Measurements from ENCODE around the gene KIAA0513.

The KIAA0513 gene

DNA sequence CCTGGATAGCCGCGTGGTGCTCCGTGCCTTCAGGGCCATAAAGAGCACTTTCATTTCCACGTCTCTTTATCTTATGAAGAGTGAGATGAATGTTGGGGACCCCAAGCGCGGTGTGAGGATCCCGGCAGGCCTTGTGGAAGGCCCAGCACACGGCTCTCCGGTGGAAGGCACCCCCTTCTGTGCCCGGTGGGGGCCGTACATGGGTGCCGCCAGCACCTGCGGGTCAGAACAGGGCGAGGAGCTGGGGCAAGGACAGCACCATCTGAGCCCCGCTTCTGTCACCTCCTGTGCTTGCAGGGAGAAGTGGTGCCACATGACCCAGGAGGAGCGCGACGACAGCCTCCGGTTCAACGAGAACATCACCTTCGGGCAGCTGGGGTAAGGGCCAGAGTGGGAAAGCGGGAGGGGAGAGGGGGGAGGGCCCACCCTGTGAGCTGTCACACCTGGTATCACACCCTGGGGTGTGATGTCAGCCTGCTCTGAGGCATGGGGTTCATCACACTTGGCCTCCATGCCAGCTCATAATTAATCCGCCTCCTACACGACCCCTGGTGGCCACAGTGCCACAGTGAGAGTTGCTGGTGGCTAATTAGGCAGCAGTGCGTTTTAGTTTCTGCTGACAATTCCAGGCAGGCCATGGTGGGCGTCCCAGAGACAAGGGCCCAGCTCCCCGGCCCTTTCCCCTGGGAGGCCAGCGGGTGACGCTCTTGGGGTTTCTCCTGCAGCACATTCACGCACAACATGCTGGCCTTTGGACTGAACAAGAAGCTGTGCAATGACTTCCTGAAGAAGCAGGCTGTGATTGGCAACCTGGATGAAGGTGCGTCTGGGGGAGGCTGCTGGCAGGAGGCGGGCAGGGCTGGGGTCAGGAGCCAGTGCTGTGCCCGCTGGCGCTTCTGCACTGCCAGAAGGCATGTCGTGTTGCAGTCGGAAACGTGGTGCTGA is 59.0 kb downstream of the KIAA0513 start:
- TF ChIP-seq, protein P1, sequence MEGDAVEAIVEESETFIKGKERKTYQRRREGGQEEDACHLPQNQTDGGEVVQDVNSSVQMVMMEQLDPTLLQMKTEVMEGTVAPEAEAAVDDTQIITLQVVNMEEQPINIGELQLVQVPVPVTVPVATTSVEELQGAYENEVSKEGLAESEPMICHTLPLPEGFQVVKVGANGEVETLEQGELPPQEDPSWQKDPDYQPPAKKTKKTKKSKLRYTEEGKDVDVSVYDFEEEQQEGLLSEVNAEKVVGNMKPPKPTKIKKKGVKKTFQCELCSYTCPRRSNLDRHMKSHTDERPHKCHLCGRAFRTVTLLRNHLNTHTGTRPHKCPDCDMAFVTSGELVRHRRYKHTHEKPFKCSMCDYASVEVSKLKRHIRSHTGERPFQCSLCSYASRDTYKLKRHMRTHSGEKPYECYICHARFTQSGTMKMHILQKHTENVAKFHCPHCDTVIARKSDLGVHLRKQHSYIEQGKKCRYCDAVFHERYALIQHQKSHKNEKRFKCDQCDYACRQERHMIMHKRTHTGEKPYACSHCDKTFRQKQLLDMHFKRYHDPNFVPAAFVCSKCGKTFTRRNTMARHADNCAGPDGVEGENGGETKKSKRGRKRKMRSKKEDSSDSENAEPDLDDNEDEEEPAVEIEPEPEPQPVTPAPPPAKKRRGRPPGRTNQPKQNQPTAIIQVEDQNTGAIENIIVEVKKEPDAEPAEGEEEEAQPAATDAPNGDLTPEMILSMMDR (IDR thresholded peaks at IDR 0.05), result peak; percentile 42
- H3K9me3 ChIP-seq, result no peaks in the 10 kb centered on the region
- H3K27me3 ChIP-seq, result peaks cover 14% of the 10 kb centered on the region
- peaks cover 18 to 19% of the 10 kb centered on the region in 2 experiments for H3K4me1 ChIP-seq (ENCODE audit: control insufficient read depth in 1 of 2, insufficient read depth in 1 of 2, low read depth in 1 of 2, low read length in 1 of 2)
- H3K27ac ChIP-seq, result peak overlapping the region; percentile 27
- H3K36me3 ChIP-seq, result peaks cover 94% of the 10 kb centered on the region
- no peak overlapping the region for H3K4me3 ChIP-seq (ENCODE audit: low read depth in 1 of 2, low read length in 1 of 2)

DNA sequence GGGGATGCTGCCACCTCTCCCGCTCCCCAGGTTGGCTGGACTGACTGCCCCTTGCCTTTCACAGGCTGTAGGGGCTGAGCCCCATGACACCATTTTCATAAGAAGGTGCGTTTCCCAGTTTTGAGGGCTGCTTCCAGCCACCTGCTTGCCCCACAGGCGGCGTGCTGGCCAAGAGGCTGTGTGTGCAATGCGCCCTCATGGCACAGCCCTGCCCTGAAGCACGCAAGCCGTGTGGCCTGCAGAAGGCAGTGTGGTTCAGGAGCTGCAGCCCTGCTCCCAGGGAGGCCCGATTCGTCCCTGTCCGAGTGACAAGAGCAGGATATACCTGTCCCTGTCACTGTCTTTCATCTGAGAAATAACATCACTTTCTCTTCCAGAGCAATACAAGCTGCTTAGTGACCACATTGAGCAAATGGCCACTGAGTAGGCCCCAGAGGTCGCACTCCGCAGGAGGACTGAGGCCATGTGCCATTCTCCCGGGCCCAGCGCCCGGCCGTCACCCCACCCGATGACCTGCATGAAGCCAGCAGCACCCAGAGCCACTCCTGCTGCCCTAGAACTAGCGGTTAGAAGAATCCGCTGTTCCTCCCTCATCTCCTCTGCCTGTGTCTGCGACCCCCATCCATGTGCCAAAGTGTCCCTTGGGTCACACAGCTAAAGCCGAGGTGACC is 60.4 kb downstream of the KIAA0513 start:
- Histone ChIP-seq H3K27ac (no peak overlapping the region), H3K27me3 (no peaks in the 10 kb centered on the region), H3K4me1 (ENCODE audit: control insufficient read depth in 1 of 2, insufficient read depth in 1 of 2, low read depth in 1 of 2, low read length in 1 of 2) (peaks cover 5 to 11% of the 10 kb centered on the region in 2 experiments), H3K36me3 (peaks cover 80% of the 10 kb centered on the region), H3K4me3 (ENCODE audit: low read depth in 1 of 2, low read length in 1 of 2) (no peak overlapping the region), H3K9me3 (no peaks in the 10 kb centered on the region)
- TF ChIP-seq, protein P1 (IDR thresholded peaks at IDR 0.05), result no peak

- Histone ChIP-seq H3K4me1 (ENCODE audit: control insufficient read depth in 1 of 2, insufficient read depth in 1 of 2, low read depth in 1 of 2, low read length in 1 of 2) (peaks cover 5 to 11% of the 10 kb centered on the region in 2 experiments), H3K27ac (no peak overlapping the region), H3K4me3 (ENCODE audit: low read depth in 1 of 2, low read length in 1 of 2) (no peak overlapping the region), H3K36me3 (peaks cover 73% of the 10 kb centered on the region), H3K27me3 (no peaks in the 10 kb centered on the region), H3K9me3 (no peaks in the 10 kb centered on the region)
- TF ChIP-seq, protein P1 (IDR thresholded peaks at IDR 0.05), result no peak
These were observed 61.1 kb downstream of the KIAA0513 start for GRCh38 chr16:85088570-85089199.

DNA sequence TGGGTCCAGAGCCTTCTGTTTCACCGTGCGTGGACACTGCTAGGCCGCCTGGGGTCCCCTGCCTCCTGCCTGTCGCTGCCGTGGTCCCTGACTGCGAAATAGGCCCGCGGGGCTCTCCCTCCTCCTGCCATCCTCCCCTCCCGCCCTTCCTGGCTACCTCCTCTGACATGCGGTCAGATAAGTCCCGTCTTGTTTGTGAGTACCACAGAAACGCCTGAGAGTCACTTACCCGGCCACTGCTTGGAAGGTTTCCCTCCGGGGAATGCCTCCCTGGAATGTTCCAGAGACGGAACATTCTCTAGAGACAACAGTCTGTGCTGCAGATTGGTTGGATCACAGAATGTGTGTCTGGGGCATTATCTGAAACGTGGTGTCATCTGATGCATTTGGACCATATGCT is 61.9 kb downstream of the KIAA0513 start:
- H3K27ac ChIP-seq, result no peak overlapping the region
- TF ChIP-seq, protein P1 (IDR thresholded peaks at IDR 0.05), result no peak
- no peak overlapping the region for H3K4me3 ChIP-seq (ENCODE audit: low read depth in 1 of 2, low read length in 1 of 2)
- H3K36me3 ChIP-seq, result peaks cover 71% of the 10 kb centered on the region
- peaks cover 5 to 11% of the 10 kb centered on the region in 2 experiments for H3K4me1 ChIP-seq (ENCODE audit: control insufficient read depth in 1 of 2, insufficient read depth in 1 of 2, low read depth in 1 of 2, low read length in 1 of 2)
- no peaks in the 10 kb centered on the region for H3K27me3 ChIP-seq
- H3K9me3 ChIP-seq, result no peaks in the 10 kb centered on the region

GRCh38 chr16:85090181-85090580 is 62.6 kb downstream of the KIAA0513 start:
- Histone ChIP-seq H3K4me1 (ENCODE audit: control insufficient read depth in 1 of 2, insufficient read depth in 1 of 2, low read depth in 1 of 2, low read length in 1 of 2) (peaks cover 5 to 11% of the 10 kb centered on the region in 2 experiments), H3K27ac (peak overlapping the region; percentile 65)
- TF ChIP-seq, protein P1 (IDR thresholded peaks at IDR 0.05), result no peak

More at GRCh38 chr16:85090181-85090580, 62.6 kb downstream of the KIAA0513 start:
- no peak overlapping the region for H3K4me3 ChIP-seq (ENCODE audit: low read depth in 1 of 2, low read length in 1 of 2)
- H3K27me3 ChIP-seq, result no peaks in the 10 kb centered on the region
- H3K36me3 ChIP-seq, result peaks cover 64% of the 10 kb centered on the region
- H3K9me3 ChIP-seq, result no peaks in the 10 kb centered on the region
